K562 (cell line): ENCODE results near the gene AIPL1. TPM values are rescaled to one million over a fixed set of nuclear protein-coding genes. Genes with fewer than 3 reads are reported as not detected.
A peak's percentile ranks its signal among the peaks of the same experiment; 100 is the strongest.

Experiments
- FOXO4 ChIP-seq: fragments of 450-650 bp; formaldehyde crosslinking; IDR thresholded peaks from 2 replicates; pipeline ENCODE4 v1.4.0; 2020; ENCODE audit warnings: mild to moderate bottlenecking, moderate library complexity
- HEY1 ChIP-seq: fragments of 250-450 bp; sonication (Bioruptor Pico); IDR thresholded peaks from 2 replicates; pipeline ENCODE4 v1.5.0; 2020; ENCODE audit warnings: mild to moderate bottlenecking, moderate library complexity, borderline replicate concordance
- HOMEZ ChIP-seq: fragments of 250-450 bp; sonication (Bioruptor Pico); IDR thresholded peaks from 2 replicates; pipeline ENCODE4 v1.4.0; 2020; ENCODE audit warnings: mild to moderate bottlenecking, moderate library complexity
- MGA ChIP-seq: fragments of 450-650 bp; IDR thresholded peaks from 2 replicates; pipeline ENCODE4 v1.6.1; 2016; ENCODE audit warnings: mild to moderate bottlenecking, moderate library complexity
- RERE ChIP-seq: sonication (generic); formaldehyde crosslinking; IDR thresholded peaks from 2 replicates; pipeline ENCODE4 v1.8.0; 2023; ENCODE audit warnings: missing genetic modification reagents, mild to moderate bottlenecking, borderline replicate concordance
- polyA plus RNA-seq, 8 experiments: library from polyadenylated mRNA; depleted of rRNA in 4 of 8; stranded (reverse) in 5 of 8; unstranded in 3 of 8; fragments of >200 nt; fragmentation: Nextera tagmentation in 2 of 8; fragmentation: Illumina TruSeq in 1 of 8; extraction: Ambion mirVana in 2 of 8; extraction: Trizol in 1 of 8; gene quantifications; 2 replicates each; pipeline versions ENCODE4 v1.2.1 to v1.2.3, GENCODE V29; 2011 to 2014; ENCODE audit warnings: inconsistent platforms in 1 of 8, missing spikeins in 1 of 8
- total RNA-seq, 7 experiments: library from RNA; depleted of rRNA in 6 of 7; stranded (reverse); fragments of >200 nt in 6 of 7; fragmentation: Illumina TruSeq in 2 of 7; extraction: Trizol in 2 of 7; gene quantifications; 2 replicates each; pipeline versions ENCODE4 v1.2.1 to v1.2.3, GENCODE V29; 2011 to 2021; ENCODE audit warnings: low replicate concordance in 1 of 7

AIPL1 gene
- total and polyA plus RNA-seq, 9 of the 15 experiments (the other 6 are each of a cell fraction or from before 2014, with no cell fraction given), result not detected

GRCh38 chr17:6443692-6444570, 9.0 kb upstream of the AIPL1 start, which contains the start of gene PIMREG (continued):
- TF ChIP-seq MGA (peak; percentile 95), HEY1 (no peak), FOXO4 (no peak), HOMEZ (CRISPR knock-in tag) (no peak), RERE (CRISPR knock-in tag) (no peak)
